Right renal cortex interstitium (tissue), 3 donors: ENCODE data around the gene CCDC102B. TPM values are rescaled to one million over a fixed set of nuclear protein-coding genes. Genes with fewer than 3 reads are reported as not detected.

Experiments used
- DNase-seq, 3 donors: peaks; one replicate each; pipeline ENCODE4 v3.0.0-alpha.2; 2013; ENCODE audit warnings: low read depth in 3 of 3, low spot score in 2 of 3
- polyA plus RNA-seq, 3 donors: library from polyadenylated mRNA; unstranded; fragments of 120-200 nt; gene quantifications; one replicate each; pipeline ENCODE4 v1.2.1, GENCODE V29; 2013; ENCODE audit not compliant: insufficient read length in 3 of 3

Gene CCDC102B
- polyA plus RNA-seq, 3 donors, result 6.8 to 8.6 (median 8.0) TPM

GRCh38 chr18:69044215-69044614 is 246.3 kb downstream of the CCDC102B start:
- no peak for DNase-seq

GRCh38 chr18:69064063-69064462 is 266.2 kb downstream of the CCDC102B start:
- DNase-seq, result no peak

GRCh38 chr18:69067048-69067447 is 269.2 kb downstream of the CCDC102B start:
- DNase-seq, result no peak

GRCh38 chr18:69071680-69072079 is 273.8 kb downstream of the CCDC102B start:
- no peak for DNase-seq

GRCh38 chr18:69081846-69082245 is 284.0 kb downstream of the CCDC102B start:
- no peak for DNase-seq

GRCh38 chr18:69082499-69082898 is 284.6 kb downstream of the CCDC102B start:
- no peak for DNase-seq

- DNase-seq, result no peak
Measured at GRCh38 chr18:69085951-69086350, 288.1 kb downstream of the CCDC102B start.

GRCh38 chr18:69088973-69089372 is 291.1 kb downstream of the CCDC102B start:
- DNase-seq, result no peak

GRCh38 chr18:69097349-69097748 is 299.5 kb downstream of the CCDC102B start:
- no peak for DNase-seq

- DNase-seq, result no peak
Measured at GRCh38 chr18:69102959-69103358, 305.1 kb downstream of the CCDC102B start.

Other genes with a start within 250 kb of the CCDC102B start
- 10 to 100 TPM; 57.3 to 78.5 (median 64.8) TPM for gene TMX3, start 83.0 kb upstream of the CCDC102B start, polyA plus RNA-seq